Left kidney (tissue), 2 donors: Measurements from ENCODE around the gene SLC25A25. TPM values are rescaled to one million over a fixed set of nuclear protein-coding genes. Genes with fewer than 3 reads are reported as not detected.
A peak's percentile ranks its signal among the peaks of the same experiment; 100 is the strongest.

Experiments used
- DNase-seq: peaks from one replicate; pipeline ENCODE4 v3.0.0-alpha.2; 2013
- polyA plus RNA-seq: library from polyadenylated mRNA; unstranded; fragments of 120-200 nt; gene quantifications from one replicate; pipeline ENCODE4 v1.2.1, GENCODE V29; 2013; ENCODE audit not compliant: insufficient read length

The SLC25A25 gene
- polyA plus RNA-seq, 1 donor: 12.9 TPM

GRCh38 chr9:128145536-128145935 lies 77.5 kb downstream of the SLC25A25 start:
- peak; percentile 66 for DNase-seq

GRCh38 chr9:128145951-128146351 lies 77.9 kb downstream of the SLC25A25 start:
- DNase-seq: no peak

- DNase-seq: no peak
Measured at GRCh38 chr9:128146591-128147120, 78.6 kb downstream of the SLC25A25 start.

DNA sequence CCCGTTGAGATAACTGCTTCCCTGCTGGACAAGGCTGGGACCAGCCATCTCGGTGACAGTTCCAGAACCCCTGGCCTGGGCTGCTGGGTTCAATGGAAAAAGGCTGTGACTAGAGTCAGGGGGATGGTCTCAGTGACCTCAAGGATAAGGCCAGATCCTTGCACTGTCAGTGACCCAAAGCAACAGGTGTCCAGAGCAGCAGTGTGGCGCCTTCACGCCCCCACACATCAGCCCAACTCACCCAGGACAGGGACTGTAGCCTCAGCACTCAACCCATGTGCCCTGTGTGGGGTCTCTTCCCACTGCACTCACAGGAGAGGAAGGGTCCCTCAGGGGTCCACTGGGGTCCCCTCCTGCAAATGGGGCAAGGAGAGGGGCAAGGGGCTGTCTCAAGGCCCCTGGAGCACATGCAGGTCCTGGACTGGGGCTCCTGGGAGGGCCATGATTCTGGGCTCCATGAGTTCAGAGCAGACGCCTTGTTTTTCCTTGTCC lies 80.5 kb downstream of the SLC25A25 start:
- DNase-seq: no peak

DNA sequence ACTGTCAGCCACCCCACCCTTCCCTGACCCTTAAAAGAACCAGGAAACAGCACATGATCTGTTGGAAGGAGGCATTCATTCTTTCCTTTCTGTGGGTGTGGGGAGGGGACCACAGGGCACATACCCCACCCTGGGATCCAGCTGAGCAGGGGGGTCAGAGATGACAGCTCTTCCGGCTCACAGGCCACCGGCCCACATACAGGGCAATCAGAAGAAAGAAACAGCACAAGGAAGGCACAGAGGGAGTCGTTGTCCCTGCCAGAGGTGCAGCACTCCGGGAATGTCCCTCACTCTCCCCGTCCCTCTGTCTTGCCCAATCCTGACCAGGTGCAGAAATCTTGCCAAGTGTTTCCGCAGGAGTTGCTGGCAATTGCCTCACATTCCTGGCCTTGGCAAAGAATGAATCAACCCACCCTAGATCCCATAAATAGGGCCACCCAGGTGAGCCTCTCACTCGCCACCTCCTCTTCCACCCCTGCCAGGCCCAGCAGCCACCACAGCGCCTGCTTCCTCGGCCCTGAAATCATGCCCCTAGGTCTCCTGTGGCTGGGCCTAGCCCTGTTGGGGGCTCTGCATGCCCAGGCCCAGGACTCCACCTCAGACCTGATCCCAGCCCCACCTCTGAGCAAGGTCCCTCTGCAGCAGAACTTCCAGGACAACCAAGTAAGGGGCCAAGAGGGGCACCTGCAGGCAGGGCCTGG lies 81.1 kb downstream of the SLC25A25 start, which contains the start of gene LCN2:
Gene LCN2 (plus strand): TSS at position 453 of the 701 bp plus-strand sequence. CDS start 73 bp downstream, at position 526.
- no peak for DNase-seq

GRCh38 chr9:128149951-128150593 lies 82.0 kb downstream of the SLC25A25 start:
- no peak for DNase-seq

GRCh38 chr9:128150594-128151308 lies 82.7 kb downstream of the SLC25A25 start:
- DNase-seq: no peak

GRCh38 chr9:128151309-128152132 lies 83.5 kb downstream of the SLC25A25 start:
- no peak for DNase-seq

GRCh38 chr9:128152133-128153059 lies 84.4 kb downstream of the SLC25A25 start:
- DNase-seq: no peak

DNA sequence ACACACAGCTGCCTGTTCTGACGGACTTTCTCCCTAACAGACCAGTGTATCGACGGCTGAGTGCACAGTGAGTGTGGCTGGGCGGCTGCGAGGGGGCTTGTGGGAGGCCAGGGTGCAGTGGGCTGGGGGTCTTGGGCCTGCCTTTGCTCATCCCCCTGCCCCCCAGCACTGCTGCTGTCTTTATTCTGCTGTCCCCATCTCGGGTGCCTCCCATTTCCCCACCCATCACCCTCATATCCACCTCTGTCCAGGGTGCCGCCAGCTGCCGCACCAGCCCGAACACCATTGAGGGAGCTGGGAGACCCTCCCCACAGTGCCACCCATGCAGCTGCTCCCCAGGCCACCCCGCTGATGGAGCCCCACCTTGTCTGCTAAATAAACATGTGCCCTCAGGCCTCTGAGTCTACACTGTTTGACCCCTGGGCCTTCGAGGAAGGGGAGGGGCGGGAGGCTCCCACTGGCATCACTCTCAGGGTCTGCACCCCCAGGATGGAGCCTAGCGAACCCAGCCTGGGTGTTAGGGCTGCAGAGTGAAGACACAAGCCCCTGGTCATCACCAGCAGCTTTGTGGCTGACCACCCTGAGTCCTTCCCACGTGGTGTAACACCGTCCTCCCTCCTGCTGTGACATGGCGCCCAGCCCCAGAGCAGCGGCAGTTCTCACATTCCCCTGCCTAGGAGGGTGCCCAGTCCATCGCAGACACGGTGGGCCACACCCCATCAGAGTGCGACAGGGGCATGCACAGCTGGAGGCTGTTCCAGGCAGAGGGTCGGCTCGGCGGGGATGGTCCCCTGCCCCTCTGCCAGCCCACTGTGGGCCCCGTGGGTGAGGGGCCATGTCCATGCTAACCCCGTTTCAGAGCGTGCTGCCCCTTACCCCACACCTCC lies 85.3 kb downstream of the SLC25A25 start:
- no peak for DNase-seq

GRCh38 chr9:128153947-128154695 lies 86.1 kb downstream of the SLC25A25 start:
- DNase-seq: no peak

GRCh38 chr9:128155736-128156500 lies 87.9 kb downstream of the SLC25A25 start:
- no peak for DNase-seq

Other genes starting within 250 kb of the SLC25A25 start
- 53.5 TPM for gene ENG, start 213.6 kb upstream of the SLC25A25 start, polyA plus RNA-seq
- 32.8 TPM for gene AK1, start 190.6 kb upstream of the SLC25A25 start, polyA plus RNA-seq
- gene ST6GALNAC6, start 168.6 kb upstream of the SLC25A25 start, polyA plus RNA-seq: 38.4 TPM
- 9.8 TPM for gene ST6GALNAC4, start 151.2 kb upstream of the SLC25A25 start, polyA plus RNA-seq
- gene PIP5KL1, start 137.5 kb upstream of the SLC25A25 start, polyA plus RNA-seq: 1.4 TPM
- gene DPM2, start 130.4 kb upstream of the SLC25A25 start, polyA plus RNA-seq: 35.6 TPM
- gene EEIG1, start 87.2 kb upstream of the SLC25A25 start, polyA plus RNA-seq: 34.2 TPM
- gene NAIF1, start 912 bp upstream of the SLC25A25 start, polyA plus RNA-seq: 10.8 TPM
- 37.9 TPM for gene PTGES2, start 59.5 kb downstream of the SLC25A25 start, polyA plus RNA-seq
- gene LCN2, start 81.2 kb downstream of the SLC25A25 start, polyA plus RNA-seq: 0.75 TPM
- gene BBLN, start 92.0 kb downstream of the SLC25A25 start, polyA plus RNA-seq: 31.8 TPM
- 139 TPM for gene CIZ1, start 123.3 kb downstream of the SLC25A25 start, polyA plus RNA-seq
- gene DNM1, start 135.1 kb downstream of the SLC25A25 start, polyA plus RNA-seq: 231 TPM
- 92.5 TPM for gene GOLGA2, start 207.8 kb downstream of the SLC25A25 start, polyA plus RNA-seq
- gene SWI5, start 208.0 kb downstream of the SLC25A25 start, polyA plus RNA-seq: 31.6 TPM